Measurements from ENCODE around the gene STH.
"Not testable (repeated sequence)": the region's sequence is repeated elsewhere in the genome, so short reads cannot be mapped to it uniquely, and the experiment has no call there.

The STH gene

DNA sequence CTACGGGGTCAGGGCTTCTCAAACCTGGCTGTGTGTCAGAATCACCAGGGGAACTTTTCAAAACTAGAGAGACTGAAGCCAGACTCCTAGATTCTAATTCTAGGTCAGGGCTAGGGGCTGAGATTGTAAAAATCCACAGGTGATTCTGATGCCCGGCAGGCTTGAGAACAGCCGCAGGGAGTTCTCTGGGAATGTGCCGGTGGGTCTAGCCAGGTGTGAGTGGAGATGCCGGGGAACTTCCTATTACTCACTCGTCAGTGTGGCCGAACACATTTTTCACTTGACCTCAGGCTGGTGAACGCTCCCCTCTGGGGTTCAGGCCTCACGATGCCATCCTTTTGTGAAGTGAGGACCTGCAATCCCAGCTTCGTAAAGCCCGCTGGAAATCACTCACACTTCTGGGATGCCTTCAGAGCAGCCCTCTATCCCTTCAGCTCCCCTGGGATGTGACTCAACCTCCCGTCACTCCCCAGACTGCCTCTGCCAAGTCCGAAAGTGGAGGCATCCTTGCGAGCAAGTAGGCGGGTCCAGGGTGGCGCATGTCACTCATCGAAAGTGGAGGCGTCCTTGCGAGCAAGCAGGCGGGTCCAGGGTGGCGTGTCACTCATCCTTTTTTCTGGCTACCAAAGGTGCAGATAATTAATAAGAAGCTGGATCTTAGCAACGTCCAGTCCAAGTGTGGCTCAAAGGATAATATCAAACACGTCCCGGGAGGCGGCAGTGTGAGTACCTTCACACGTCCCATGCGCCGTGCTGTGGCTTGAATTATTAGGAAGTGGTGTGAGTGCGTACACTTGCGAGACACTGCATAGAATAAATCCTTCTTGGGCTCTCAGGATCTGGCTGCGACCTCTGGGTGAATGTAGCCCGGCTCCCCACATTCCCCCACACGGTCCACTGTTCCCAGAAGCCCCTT lies 10.9 kb downstream of the STH start:
- no peak for DNase-seq

DNA sequence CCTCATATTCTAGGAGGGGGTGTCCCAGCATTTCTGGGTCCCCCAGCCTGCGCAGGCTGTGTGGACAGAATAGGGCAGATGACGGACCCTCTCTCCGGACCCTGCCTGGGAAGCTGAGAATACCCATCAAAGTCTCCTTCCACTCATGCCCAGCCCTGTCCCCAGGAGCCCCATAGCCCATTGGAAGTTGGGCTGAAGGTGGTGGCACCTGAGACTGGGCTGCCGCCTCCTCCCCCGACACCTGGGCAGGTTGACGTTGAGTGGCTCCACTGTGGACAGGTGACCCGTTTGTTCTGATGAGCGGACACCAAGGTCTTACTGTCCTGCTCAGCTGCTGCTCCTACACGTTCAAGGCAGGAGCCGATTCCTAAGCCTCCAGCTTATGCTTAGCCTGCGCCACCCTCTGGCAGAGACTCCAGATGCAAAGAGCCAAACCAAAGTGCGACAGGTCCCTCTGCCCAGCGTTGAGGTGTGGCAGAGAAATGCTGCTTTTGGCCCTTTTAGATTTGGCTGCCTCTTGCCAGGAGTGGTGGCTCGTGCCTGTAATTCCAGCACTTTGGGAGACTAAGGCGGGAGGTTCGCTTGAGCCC lies 11.6 kb downstream of the STH start:
- DNase-seq: no peak

DNA sequence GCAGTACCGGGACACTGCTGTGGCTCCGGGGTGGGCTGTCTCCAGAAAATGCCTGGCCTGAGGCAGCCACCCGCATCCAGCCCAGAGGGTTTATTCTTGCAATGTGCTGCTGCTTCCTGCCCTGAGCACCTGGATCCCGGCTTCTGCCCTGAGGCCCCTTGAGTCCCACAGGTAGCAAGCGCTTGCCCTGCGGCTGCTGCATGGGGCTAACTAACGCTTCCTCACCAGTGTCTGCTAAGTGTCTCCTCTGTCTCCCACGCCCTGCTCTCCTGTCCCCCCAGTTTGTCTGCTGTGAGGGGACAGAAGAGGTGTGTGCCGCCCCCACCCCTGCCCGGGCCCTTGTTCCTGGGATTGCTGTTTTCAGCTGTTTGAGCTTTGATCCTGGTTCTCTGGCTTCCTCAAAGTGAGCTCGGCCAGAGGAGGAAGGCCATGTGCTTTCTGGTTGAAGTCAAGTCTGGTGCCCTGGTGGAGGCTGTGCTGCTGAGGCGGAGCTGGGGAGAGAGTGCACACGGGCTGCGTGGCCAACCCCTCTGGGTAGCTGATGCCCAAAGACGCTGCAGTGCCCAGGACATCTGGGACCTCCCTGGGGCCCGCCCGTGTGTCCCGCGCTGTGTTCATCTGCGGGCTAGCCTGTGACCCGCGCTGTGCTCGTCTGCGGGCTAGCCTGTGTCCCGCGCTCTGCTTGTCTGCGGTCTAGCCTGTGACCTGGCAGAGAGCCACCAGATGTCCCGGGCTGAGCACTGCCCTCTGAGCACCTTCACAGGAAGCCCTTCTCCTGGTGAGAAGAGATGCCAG lies 12.9 kb downstream of the STH start:
- DNase-seq: no peak

DNA sequence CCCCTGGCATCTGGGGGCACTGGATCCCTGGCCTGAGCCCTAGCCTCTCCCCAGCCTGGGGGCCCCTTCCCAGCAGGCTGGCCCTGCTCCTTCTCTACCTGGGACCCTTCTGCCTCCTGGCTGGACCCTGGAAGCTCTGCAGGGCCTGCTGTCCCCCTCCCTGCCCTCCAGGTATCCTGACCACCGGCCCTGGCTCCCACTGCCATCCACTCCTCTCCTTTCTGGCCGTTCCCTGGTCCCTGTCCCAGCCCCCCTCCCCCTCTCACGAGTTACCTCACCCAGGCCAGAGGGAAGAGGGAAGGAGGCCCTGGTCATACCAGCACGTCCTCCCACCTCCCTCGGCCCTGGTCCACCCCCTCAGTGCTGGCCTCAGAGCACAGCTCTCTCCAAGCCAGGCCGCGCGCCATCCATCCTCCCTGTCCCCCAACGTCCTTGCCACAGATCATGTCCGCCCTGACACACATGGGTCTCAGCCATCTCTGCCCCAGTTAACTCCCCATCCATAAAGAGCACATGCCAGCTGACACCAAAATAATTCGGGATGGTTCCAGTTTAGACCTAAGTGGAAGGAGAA lies 13.5 kb downstream of the STH start:
- no peak for DNase-seq

DNA sequence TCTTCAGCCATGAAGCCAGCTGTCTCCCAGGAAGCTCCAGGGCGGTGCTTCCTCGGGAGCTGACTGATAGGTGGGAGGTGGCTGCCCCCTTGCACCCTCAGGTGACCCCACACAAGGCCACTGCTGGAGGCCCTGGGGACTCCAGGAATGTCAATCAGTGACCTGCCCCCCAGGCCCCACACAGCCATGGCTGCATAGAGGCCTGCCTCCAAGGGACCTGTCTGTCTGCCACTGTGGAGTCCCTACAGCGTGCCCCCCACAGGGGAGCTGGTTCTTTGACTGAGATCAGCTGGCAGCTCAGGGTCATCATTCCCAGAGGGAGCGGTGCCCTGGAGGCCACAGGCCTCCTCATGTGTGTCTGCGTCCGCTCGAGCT lies 14.1 kb downstream of the STH start:
- DNase-seq: no peak

DNA sequence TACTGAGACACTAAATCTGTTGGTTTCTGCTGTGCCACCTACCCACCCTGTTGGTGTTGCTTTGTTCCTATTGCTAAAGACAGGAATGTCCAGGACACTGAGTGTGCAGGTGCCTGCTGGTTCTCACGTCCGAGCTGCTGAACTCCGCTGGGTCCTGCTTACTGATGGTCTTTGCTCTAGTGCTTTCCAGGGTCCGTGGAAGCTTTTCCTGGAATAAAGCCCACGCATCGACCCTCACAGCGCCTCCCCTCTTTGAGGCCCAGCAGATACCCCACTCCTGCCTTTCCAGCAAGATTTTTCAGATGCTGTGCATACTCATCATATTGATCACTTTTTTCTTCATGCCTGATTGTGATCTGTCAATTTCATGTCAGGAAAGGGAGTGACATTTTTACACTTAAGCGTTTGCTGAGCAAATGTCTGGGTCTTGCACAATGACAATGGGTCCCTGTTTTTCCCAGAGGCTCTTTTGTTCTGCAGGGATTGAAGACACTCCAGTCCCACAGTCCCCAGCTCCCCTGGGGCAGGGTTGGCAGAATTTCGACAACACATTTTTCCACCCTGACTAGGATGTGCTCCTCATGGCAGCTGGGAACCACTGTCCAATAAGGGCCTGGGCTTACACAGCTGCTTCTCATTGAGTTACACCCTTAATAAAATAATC lies 14.6 kb downstream of the STH start:
- DNase-seq: no peak

DNA sequence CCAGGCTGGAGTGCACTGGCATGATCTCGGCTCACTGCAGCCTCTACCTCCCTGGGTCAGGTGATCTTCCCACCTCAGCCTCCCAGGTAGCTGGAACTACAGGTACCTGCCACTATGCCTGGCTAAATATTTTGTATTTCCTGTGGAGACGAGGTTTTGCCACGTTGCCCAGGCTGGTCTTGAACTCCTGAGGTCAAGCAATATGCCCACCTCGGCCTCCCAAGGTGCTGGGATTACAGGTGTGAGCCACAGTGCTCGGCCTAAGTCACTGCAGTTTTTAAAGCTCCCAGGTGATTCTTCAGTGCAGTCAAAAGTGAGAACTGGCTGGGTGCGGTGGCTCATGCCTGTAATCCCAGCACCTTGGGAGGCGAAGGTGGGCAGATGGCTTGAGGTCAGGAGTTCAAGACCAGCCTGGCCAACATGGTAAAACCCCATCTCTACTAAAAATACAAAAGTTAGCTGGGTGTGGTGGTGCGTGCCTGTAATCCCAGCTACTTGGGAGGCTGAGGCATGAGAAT lies 20.4 kb downstream of the STH start:
- DNase-seq: not testable (repeated sequence)

DNA sequence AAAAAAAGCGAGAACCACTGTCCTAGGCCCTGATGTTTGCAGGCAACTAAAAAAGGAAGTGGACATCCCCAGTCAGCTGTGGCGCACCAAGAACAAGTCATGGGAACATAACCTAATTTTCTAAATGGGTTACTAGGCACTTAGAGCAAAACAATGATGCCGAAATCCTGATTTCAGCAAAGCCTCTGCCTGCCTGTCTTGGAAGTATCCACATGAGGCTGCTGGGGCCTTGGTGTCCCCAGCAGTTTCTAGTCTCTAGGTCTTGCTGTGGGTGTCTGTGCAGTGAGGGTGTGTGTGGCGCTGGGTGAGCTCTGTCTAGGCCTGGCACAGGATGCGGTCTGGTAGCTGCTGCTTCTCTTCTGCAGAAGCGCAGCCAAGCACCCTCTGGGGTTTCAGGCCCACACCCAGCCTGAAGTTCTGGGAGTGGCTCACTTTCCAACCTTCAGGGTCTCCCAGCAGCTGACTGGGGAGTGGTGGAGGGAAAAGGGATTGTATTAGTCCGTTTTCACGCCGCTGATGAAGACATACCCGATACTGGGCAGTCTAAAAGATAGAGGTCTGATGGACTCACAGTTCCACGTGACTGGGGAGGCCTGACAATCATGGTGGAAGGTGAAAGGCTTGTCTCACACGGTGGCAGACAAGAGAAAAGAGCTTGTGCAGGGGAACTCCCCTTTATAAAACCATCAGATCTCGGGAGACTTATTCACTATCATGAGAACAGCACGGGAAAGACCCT lies 21.1 kb downstream of the STH start:
- DNase-seq: no peak

DNA sequence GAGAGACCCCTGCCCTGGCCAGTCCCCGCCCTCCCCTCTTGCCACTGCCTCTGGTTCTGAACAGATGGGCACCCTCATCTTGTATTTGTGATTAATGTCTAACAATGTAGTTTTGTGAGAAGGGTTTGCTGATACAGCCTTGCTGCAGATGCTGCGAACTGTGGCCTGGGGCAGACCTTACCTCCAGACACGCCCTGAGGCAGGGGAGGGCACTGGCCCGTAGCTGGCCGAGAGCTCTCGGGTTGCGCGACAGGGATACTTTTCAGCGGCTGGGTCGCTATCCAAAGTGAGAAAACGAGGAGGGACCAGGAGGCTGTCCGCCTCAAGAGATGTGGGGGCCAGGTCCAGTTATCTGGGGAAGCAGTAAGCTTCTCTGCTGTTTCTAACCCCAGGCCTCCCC lies 21.9 kb downstream of the STH start:
- DNase-seq: no peak

DNA sequence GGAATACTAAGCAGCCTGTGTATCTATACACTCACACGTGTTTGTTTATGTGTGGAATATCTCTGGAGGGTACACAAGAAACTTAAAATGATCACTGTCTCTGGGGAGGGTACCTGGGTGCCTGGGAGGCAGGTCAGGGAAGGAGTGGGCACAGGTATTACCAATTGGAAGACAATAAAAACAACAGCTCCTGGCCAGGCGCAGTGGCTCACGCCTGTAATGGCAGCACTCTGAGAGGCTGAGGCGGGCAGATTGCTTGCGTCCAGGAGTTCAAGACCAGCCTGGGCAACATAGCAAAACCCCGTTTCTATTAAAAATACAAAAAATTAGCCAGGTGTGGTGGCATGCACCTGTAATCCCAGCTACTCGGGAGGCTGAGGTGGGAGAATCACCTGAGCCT lies 24.3 kb downstream of the STH start:
- DNase-seq: not testable (repeated sequence)

DNA sequence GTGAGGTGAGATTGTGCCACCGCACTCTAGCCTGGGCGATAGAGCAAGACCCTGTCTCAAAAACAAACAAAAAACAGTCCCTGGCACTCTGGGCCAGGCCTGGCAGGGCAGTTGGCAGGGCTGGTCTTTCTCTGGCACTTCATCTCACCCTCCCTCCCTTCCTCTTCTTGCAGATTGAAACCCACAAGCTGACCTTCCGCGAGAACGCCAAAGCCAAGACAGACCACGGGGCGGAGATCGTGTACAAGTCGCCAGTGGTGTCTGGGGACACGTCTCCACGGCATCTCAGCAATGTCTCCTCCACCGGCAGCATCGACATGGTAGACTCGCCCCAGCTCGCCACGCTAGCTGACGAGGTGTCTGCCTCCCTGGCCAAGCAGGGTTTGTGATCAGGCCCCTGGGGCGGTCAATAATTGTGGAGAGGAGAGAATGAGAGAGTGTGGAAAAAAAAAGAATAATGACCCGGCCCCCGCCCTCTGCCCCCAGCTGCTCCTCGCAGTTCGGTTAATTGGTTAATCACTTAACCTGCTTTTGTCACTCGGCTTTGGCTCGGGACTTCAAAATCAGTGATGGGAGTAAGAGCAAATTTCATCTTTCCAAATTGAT lies 24.8 kb downstream of the STH start:
- no peak for DNase-seq

DNA sequence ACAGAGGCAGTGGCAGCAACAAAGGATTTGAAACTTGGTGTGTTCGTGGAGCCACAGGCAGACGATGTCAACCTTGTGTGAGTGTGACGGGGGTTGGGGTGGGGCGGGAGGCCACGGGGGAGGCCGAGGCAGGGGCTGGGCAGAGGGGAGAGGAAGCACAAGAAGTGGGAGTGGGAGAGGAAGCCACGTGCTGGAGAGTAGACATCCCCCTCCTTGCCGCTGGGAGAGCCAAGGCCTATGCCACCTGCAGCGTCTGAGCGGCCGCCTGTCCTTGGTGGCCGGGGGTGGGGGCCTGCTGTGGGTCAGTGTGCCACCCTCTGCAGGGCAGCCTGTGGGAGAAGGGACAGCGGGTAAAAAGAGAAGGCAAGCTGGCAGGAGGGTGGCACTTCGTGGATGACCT lies 25.5 kb downstream of the STH start:
- DNase-seq: no peak

DNA sequence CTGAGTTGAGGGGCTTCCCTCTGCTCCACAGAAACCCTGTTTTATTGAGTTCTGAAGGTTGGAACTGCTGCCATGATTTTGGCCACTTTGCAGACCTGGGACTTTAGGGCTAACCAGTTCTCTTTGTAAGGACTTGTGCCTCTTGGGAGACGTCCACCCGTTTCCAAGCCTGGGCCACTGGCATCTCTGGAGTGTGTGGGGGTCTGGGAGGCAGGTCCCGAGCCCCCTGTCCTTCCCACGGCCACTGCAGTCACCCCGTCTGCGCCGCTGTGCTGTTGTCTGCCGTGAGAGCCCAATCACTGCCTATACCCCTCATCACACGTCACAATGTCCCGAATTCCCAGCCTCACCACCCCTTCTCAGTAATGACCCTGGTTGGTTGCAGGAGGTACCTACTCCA lies 26.0 kb downstream of the STH start:
- DNase-seq: no peak

DNA sequence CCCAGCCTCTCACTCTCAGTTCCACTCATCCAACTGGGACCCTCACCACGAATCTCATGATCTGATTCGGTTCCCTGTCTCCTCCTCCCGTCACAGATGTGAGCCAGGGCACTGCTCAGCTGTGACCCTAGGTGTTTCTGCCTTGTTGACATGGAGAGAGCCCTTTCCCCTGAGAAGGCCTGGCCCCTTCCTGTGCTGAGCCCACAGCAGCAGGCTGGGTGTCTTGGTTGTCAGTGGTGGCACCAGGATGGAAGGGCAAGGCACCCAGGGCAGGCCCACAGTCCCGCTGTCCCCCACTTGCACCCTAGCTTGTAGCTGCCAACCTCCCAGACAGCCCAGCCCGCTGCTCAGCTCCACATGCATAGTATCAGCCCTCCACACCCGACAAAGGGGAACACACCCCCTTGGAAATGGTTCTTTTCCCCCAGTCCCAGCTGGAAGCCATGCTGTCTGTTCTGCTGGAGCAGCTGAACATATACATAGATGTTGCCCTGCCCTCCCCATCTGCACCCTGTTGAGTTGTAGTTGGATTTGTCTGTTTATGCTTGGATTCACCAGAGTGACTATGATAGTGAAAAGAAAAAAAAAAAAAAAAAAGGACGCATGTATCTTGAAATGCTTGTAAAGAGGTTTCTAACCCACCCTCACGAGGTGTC lies 26.6 kb downstream of the STH start:
- DNase-seq: no peak

DNA sequence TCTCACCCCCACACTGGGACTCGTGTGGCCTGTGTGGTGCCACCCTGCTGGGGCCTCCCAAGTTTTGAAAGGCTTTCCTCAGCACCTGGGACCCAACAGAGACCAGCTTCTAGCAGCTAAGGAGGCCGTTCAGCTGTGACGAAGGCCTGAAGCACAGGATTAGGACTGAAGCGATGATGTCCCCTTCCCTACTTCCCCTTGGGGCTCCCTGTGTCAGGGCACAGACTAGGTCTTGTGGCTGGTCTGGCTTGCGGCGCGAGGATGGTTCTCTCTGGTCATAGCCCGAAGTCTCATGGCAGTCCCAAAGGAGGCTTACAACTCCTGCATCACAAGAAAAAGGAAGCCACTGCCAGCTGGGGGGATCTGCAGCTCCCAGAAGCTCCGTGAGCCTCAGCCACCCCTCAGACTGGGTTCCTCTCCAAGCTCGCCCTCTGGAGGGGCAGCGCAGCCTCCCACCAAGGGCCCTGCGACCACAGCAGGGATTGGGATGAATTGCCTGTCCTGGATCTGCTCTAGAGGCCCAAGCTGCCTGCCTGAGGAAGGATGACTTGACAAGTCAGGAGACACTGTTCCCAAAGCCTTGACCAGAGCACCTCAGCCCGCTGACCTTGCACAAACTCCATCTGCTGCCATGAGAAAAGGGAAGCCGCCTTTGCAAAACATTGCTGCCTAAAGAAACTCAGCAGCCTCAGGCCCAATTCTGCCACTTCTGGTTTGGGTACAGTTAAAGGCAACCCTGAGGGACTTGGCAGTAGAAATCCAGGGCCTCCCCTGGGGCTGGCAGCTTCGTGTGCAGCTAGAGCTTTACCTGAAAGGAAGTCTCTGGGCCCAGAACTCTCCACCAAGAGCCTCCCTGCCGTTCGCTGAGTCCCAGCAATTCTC lies 27.4 kb downstream of the STH start:
- no peak for DNase-seq

DNA sequence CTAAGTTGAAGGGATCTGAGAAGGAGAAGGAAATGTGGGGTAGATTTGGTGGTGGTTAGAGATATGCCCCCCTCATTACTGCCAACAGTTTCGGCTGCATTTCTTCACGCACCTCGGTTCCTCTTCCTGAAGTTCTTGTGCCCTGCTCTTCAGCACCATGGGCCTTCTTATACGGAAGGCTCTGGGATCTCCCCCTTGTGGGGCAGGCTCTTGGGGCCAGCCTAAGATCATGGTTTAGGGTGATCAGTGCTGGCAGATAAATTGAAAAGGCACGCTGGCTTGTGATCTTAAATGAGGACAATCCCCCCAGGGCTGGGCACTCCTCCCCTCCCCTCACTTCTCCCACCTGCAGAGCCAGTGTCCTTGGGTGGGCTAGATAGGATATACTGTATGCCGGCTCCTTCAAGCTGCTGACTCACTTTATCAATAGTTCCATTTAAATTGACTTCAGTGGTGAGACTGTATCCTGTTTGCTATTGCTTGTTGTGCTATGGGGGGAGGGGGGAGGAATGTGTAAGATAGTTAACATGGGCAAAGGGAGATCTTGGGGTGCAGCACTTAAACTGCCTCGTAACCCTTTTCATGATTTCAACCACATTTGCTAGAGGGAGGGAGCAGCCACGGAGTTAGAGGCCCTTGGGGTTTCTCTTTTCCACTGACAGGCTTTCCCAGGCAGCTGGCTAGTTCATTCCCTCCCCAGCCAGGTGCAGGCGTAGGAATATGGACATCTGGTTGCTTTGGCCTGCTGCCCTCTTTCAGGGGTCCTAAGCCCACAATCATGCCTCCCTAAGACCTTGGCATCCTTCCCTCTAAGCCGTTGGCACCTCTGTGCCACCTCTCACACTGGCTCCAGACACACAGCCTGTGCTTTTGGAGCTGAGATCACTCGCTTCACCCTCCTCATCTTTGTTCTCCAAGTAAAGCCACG lies 28.3 kb downstream of the STH start:
- no peak for DNase-seq

DNA sequence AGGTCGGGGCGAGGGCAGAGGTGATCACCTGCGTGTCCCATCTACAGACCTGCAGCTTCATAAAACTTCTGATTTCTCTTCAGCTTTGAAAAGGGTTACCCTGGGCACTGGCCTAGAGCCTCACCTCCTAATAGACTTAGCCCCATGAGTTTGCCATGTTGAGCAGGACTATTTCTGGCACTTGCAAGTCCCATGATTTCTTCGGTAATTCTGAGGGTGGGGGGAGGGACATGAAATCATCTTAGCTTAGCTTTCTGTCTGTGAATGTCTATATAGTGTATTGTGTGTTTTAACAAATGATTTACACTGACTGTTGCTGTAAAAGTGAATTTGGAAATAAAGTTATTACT lies 28.9 kb downstream of the STH start:
- DNase-seq: no peak

DNA sequence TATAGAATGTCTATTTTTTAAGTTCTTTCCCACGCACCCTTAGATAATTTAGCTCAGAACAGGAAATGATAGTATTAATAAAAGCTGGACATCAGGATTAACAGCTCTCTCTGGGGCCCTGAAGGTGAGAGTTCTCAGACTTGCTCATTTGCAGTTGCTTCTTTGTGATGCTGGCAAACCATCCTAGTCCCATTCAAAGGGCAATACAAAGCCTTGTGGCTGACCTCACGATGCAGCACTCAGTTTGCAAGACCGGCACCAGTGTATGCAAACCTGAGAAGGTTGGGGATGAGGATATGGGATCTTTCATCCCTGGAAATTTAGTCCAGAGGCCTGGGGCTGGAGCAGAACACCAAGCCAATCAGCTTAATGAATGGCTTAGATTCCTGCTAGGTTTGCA lies 29.3 kb downstream of the STH start:
- no peak for DNase-seq

Data from NCI-H69 (cell line).